CD14-positive monocyte (primary cell): ENCODE measurements around the gene BCR. TPM values are rescaled to one million over a fixed set of nuclear protein-coding genes. Genes with fewer than 3 reads are reported as not detected.
"Not testable (repeated sequence)": the region's sequence is repeated elsewhere in the genome, so short reads cannot be mapped to it uniquely, and the experiment has no call there.

Experiments used
- DNase-seq, 3 donors: peaks; one replicate each; pipeline ENCODE4 v3.0.0-alpha.2; 2011 to 2022
- H2AFZ ChIP-seq: 2 replicates; pipeline ENCODE4 v1.6.0; 2012; ENCODE audit warnings: mild to moderate bottlenecking, low read depth, low read length, inconsistent platforms; ENCODE audit not compliant: insufficient read depth, poor library complexity, severe bottlenecking
- H3K27ac ChIP-seq, 2 donors: 1 replicate in 1 of 2; 2 replicates in 1 of 2; pipeline ENCODE4 v1.5.1; 2012 to 2013; ENCODE audit warnings: low read length in 2 of 2, control low read depth in 1 of 2, inconsistent platforms in 1 of 2, low read depth in 1 of 2, mild to moderate bottlenecking in 1 of 2
- H3K27me3 ChIP-seq, 2 donors: one replicate each; pipeline versions ENCODE4 v1.6.0 to v1.6.1; 2011 to 2013; ENCODE audit warnings: low read length in 2 of 2; ENCODE audit not compliant: control insufficient read depth in 2 of 2, insufficient read depth in 2 of 2
- H3K36me3 ChIP-seq, 2 donors: replicated peaks in 1 of 2; 1 replicate in 1 of 2; 2 replicates in 1 of 2; pipeline versions ENCODE4 v1.5.1 to v1.6.1; 2012 to 2013; ENCODE audit warnings: low read length in 2 of 2, control low read depth in 1 of 2, inconsistent platforms in 1 of 2, mild to moderate bottlenecking in 1 of 2; ENCODE audit not compliant: insufficient read depth in 2 of 2, control insufficient read depth in 1 of 2
- H3K4me1 ChIP-seq, 2 donors: 1 replicate in 1 of 2; 2 replicates in 1 of 2; pipeline versions ENCODE4 v1.5.1 to v1.6.1; 2012 to 2013; ENCODE audit warnings: low read length in 2 of 2, control low read depth in 1 of 2, inconsistent platforms in 1 of 2, mild to moderate bottlenecking in 1 of 2, moderate library complexity in 1 of 2; ENCODE audit not compliant: insufficient read depth in 2 of 2, control insufficient read depth in 1 of 2
- H3K4me2 ChIP-seq: replicated peaks from 2 replicates; pipeline ENCODE3; 2012; ENCODE audit warnings: low read length, moderate library complexity, mild to moderate bottlenecking; ENCODE audit not compliant: poor library complexity, severe bottlenecking; ENCODE audit errors: extremely low read depth
- H3K4me3 ChIP-seq, 3 experiments: fragments of 200-600 bp in 1 of 3; sonication (generic) in 1 of 3; replicated peaks in 1 of 3; 1 replicate in 2 of 3; 2 replicates in 1 of 3; pipeline ENCODE4 v1.5.1; 2011 to 2013; ENCODE audit warnings: low read length in 3 of 3, mild to moderate bottlenecking in 3 of 3, control low read depth in 2 of 3, low read depth in 2 of 3, inconsistent platforms in 1 of 3, moderate library complexity in 1 of 3
- H3K79me2 ChIP-seq: 2 replicates; pipeline ENCODE4 v1.6.0; 2012; ENCODE audit warnings: mild to moderate bottlenecking, control low read depth, inconsistent platforms, low read length, moderate library complexity; ENCODE audit not compliant: insufficient read depth
- H3K9ac ChIP-seq: 2 replicates; pipeline ENCODE4 v1.6.0; 2017; ENCODE audit warnings: low read length, mild to moderate bottlenecking; ENCODE audit not compliant: insufficient read depth, poor library complexity, severe bottlenecking
- H3K9me3 ChIP-seq, 2 donors: replicated peaks in 1 of 2; 1 replicate in 1 of 2; 2 replicates in 1 of 2; pipeline versions ENCODE4 v1.5.1 to v1.6.1; 2012 to 2013; ENCODE audit warnings: low read length in 2 of 2, control low read depth in 1 of 2; ENCODE audit not compliant: control insufficient read depth in 1 of 2, insufficient read depth in 1 of 2
- H4K20me1 ChIP-seq: 2 replicates; pipeline ENCODE4 v1.6.0; 2012; ENCODE audit warnings: mild to moderate bottlenecking, low read length, control low read depth, moderate library complexity; ENCODE audit not compliant: insufficient read depth
- H3K27ac Mint-ChIP-seq, 7 donors: one replicate each; pipeline ENCODE4 v1.8.0; 2020; ENCODE audit warnings: mild to moderate bottlenecking in 7 of 7, mixed read lengths in 7 of 7, moderate library complexity in 6 of 7, inconsistent platforms in 2 of 7
- H3K27me3 Mint-ChIP-seq, 3 donors: one replicate each; pipeline ENCODE4 v1.8.0; 2021 to 2022; ENCODE audit warnings: low read depth in 3 of 3, mild to moderate bottlenecking in 3 of 3, mixed read lengths in 3 of 3, moderate library complexity in 3 of 3, inconsistent platforms in 1 of 3
- H3K36me3 Mint-ChIP-seq, 2 donors: one replicate each; pipeline ENCODE4 v1.8.0; 2020; ENCODE audit warnings: mixed read lengths in 2 of 2, inconsistent platforms in 1 of 2, mild to moderate bottlenecking in 1 of 2
- H3K4me1 Mint-ChIP-seq: one replicate; pipeline ENCODE4 v1.8.0; 2020; ENCODE audit warnings: mild to moderate bottlenecking, mixed read lengths
- H3K4me3 Mint-ChIP-seq, 2 donors: one replicate each; pipeline ENCODE4 v1.8.0; 2020; ENCODE audit warnings: mild to moderate bottlenecking in 2 of 2, mixed read lengths in 2 of 2, moderate library complexity in 1 of 2
- H3K9me3 Mint-ChIP-seq, 7 donors: one replicate each; pipeline ENCODE4 v1.8.0; 2020 to 2022; ENCODE audit warnings: mixed read lengths in 7 of 7, mild to moderate bottlenecking in 6 of 7, moderate library complexity in 6 of 7, inconsistent platforms in 2 of 7
- CTCF ChIP-seq: fragments of 200-600 bp; IDR thresholded peaks from one replicate; pipeline ENCODE4 v1.8.0; 2022; ENCODE audit warnings: antibody characterized with exemption, mild to moderate bottlenecking
- WGBS: methylation state at CpG from one replicate; pipeline ENCODE4 v1.1.5; 2013; ENCODE audit warnings: missing lambda C conversion rate; ENCODE audit not compliant: insufficient coverage; 5-methylcytosine and 5-hydroxymethylcytosine counted together
- intact Hi-C, 2 donors: fragments of 100-400 bp; cut with micrococcal nuclease; formaldehyde crosslinking; loops; one replicate each; pipeline versions ENCODE4 v1.15.0 to v1.15.1; 2023
- polyA plus RNA-seq, 3 donors: library from polyadenylated mRNA; depleted of rRNA in 1 of 3; unstranded in 2 of 3; stranded (reverse) in 1 of 3; fragments of 300-500 nt in 2 of 3; fragments of >200 nt in 1 of 3; fragmentation: Illumina TruSeq in 2 of 3; gene quantifications; 1 replicate in 2 of 3; 2 replicates in 1 of 3; pipeline ENCODE4 v1.2.3, GENCODE V29; 2012 to 2021

The BCR gene
- polyA plus RNA-seq, 3 donors, result 0.97 to 20.9 (median 0.97) TPM

- H3K4me1 Mint-ChIP-seq, result no peaks in the 10 kb centered on the region
- Histone ChIP-seq H3K9ac (no peak overlapping the region), H3K4me3 (no peak overlapping the region), H3K4me1 (no peaks in the 10 kb centered on the region), H3K4me2 (no peak overlapping the region), H2AFZ (no peak overlapping the region), H3K36me3 (peaks cover 25 to 36% of the 10 kb centered on the region in 2 donors), H3K27ac (no peak overlapping the region), H3K79me2 (no peaks in the 10 kb centered on the region), H3K9me3 (no peaks in the 10 kb centered on the region), H4K20me1 (no peaks in the 10 kb centered on the region), H3K27me3 (no peaks in the 10 kb centered on the region)
- intact Hi-C loops, result no loop called here
- no peak for DNase-seq
- no peak overlapping the region for H3K27ac Mint-ChIP-seq
- H3K36me3 Mint-ChIP-seq, result peaks cover 20 to 39% of the 10 kb centered on the region in 2 donors
- 95% methylated on average over 12 of the region's 14 CpGs for WGBS
- no peak for TF ChIP-seq CTCF
- H3K4me3 Mint-ChIP-seq, result no peak overlapping the region
- no peaks in the 10 kb centered on the region for H3K9me3 Mint-ChIP-seq
- no peaks in the 10 kb centered on the region for H3K27me3 Mint-ChIP-seq
These were observed 133.7 kb downstream of the BCR start for GRCh38 chr22:23313791-23314567.

- DNase-seq, result peak in 1 of 3 donors; percentile 26
- Histone ChIP-seq H3K4me2 (no peak overlapping the region), H3K4me3 (no peak overlapping the region), H3K27me3 (no peaks in the 10 kb centered on the region), H3K36me3 (peaks cover 25 to 36% of the 10 kb centered on the region in 2 donors), H4K20me1 (no peaks in the 10 kb centered on the region), H3K4me1 (no peaks in the 10 kb centered on the region), H3K9me3 (no peaks in the 10 kb centered on the region), H3K9ac (no peak overlapping the region), H3K27ac (no peak overlapping the region), H2AFZ (no peak overlapping the region), H3K79me2 (no peaks in the 10 kb centered on the region)
- intact Hi-C loops, result no loop called here
- peak overlapping the region in 1 of 7 donors; percentile 55 for H3K27ac Mint-ChIP-seq
- WGBS, result 60% methylated on average over 11 of the region's 15 CpGs
- no peak for TF ChIP-seq CTCF
- no peaks in the 10 kb centered on the region for H3K27me3 Mint-ChIP-seq
- no peaks in the 10 kb centered on the region for H3K9me3 Mint-ChIP-seq
- no peaks in the 10 kb centered on the region for H3K4me1 Mint-ChIP-seq
- peaks cover 19 to 38% of the 10 kb centered on the region in 2 donors for H3K36me3 Mint-ChIP-seq
- H3K4me3 Mint-ChIP-seq, result peak overlapping the region in 1 of 2 donors; percentile 31
These were observed 135.1 kb downstream of the BCR start for GRCh38 chr22:23315341-23315917.

- H3K4me3 Mint-ChIP-seq, intact Hi-C loops: not testable (repeated sequence)
These were observed 136.3 kb downstream of the BCR start for GRCh38 chr22:23316596-23316995.

More at GRCh38 chr22:23316596-23316995, 136.3 kb downstream of the BCR start:
- H3K36me3 Mint-ChIP-seq, result peaks cover 18 to 33% of the 10 kb centered on the region in 2 donors
- H3K4me1 ChIP-seq, DNase-seq, H3K27me3 ChIP-seq, H3K9me3 Mint-ChIP-seq, H3K4me2 ChIP-seq, H4K20me1 ChIP-seq, H3K27ac ChIP-seq, H3K9me3 ChIP-seq, H3K4me3 ChIP-seq, H3K27me3 Mint-ChIP-seq, H3K27ac Mint-ChIP-seq, H2AFZ ChIP-seq, H3K79me2 ChIP-seq, H3K9ac ChIP-seq, H3K4me1 Mint-ChIP-seq: not testable (repeated sequence)
- peaks cover 24 to 32% of the 10 kb centered on the region in 2 donors for H3K36me3 ChIP-seq
- WGBS, result no CpG with 5 or more reads among the region's 11 CpGs
